AG04450 (cell line): ENCODE measurements around the gene CTBP1. TPM values are rescaled to one million over a fixed set of nuclear protein-coding genes. Genes with fewer than 3 reads are reported as not detected.
"Not testable (repeated sequence)": the region's sequence is repeated elsewhere in the genome, so short reads cannot be mapped to it uniquely, and the experiment has no call there.

Source experiments
- CTCF ChIA-PET: fragments of 300-600, 350-600 bp; formaldehyde crosslinking; extraction: SDS; loops from one replicate; lab custom pipeline; 2022; ENCODE audit warnings: antibody characterized with exemption, inconsistent platforms; lab: Charles Lee
- POLR2A ChIA-PET: fragments of 350-600 bp; formaldehyde crosslinking; extraction: SDS; loops from one replicate; lab custom pipeline; 2021; ENCODE audit warnings: antibody characterized with exemption, inconsistent platforms; lab: Yijun Ruan, JAX
- DNase-seq: peaks from one replicate; pipeline ENCODE4 v3.0.0-alpha.2; 2011; ENCODE audit warnings: low read depth, low spot score
- H3K27ac ChIP-seq: one replicate; pipeline ENCODE4 v1.5.1; 2012; ENCODE audit warnings: low read depth, low read length, control low read depth
- H3K27me3 ChIP-seq: one replicate; pipeline ENCODE4 v1.6.0; 2012; ENCODE audit warnings: low read length; ENCODE audit not compliant: control insufficient read depth, insufficient read depth
- H3K4me3 ChIP-seq: 2 replicates; pipeline ENCODE4 v1.5.1; 2011; ENCODE audit warnings: mild to moderate bottlenecking, low read depth, low read length, control low read depth
- H3K9me3 ChIP-seq: 2 replicates; pipeline ENCODE4 v1.5.1; 2012; ENCODE audit warnings: low read length; ENCODE audit not compliant: control insufficient read depth, insufficient read depth
- CTCF ChIP-seq: IDR thresholded peaks from 2 replicates; pipeline ENCODE4 v1.5.1; 2011; ENCODE audit warnings: low read depth, low read length, control low read depth, inconsistent platforms
- polyA plus RNA-seq: library from polyadenylated mRNA; depleted of rRNA; stranded (reverse); fragments of >200 nt; gene quantifications from 2 replicates; pipeline ENCODE4 v1.2.3, GENCODE V29; 2011

Gene CTBP1
- polyA plus RNA-seq, 1 experiment = 72.6 TPM

GRCh38 chr4:1237981-1238675, 10.8 kb downstream of the CTBP1 start:
- no peak for DNase-seq
- TF ChIP-seq CTCF = no peak
- peaks cover 5% of the 10 kb centered on the region; the same call in 1 of the 2 replicates for H3K9me3 ChIP-seq
- no peak overlapping the region for H3K27ac ChIP-seq
- ChIA-PET POLR2A (no interaction called here), CTCF (interaction anchor here (0.9 kb wide), 1 partner anchor 71 kb away, joined by 3 read pairs; no protein-coding TSS in a partner anchor)
- no peaks in the 10 kb centered on the region for H3K27me3 ChIP-seq
- H3K4me3 ChIP-seq = no peak overlapping the region

GRCh38 chr4:1237261-1237660, 11.7 kb downstream of the CTBP1 start:
- CTCF ChIA-PET, H3K4me3 ChIP-seq, H3K27ac ChIP-seq, H3K9me3 ChIP-seq, H3K27me3 ChIP-seq, POLR2A ChIA-PET, DNase-seq: not testable (repeated sequence)

- CTCF ChIA-PET, H3K9me3 ChIP-seq, H3K4me3 ChIP-seq, H3K27me3 ChIP-seq, DNase-seq, H3K27ac ChIP-seq, POLR2A ChIA-PET: not testable (repeated sequence)
Measured at GRCh38 chr4:1236836-1237235, 12.1 kb downstream of the CTBP1 start.

GRCh38 chr4:1236103-1236641, 12.8 kb downstream of the CTBP1 start:
- ChIA-PET POLR2A (no interaction called here), CTCF (no interaction called here)
- H3K27me3 ChIP-seq = no peaks in the 10 kb centered on the region
- no peak for DNase-seq
- peaks cover 5% of the 10 kb centered on the region; the same call in 1 of the 2 replicates for H3K9me3 ChIP-seq
- TF ChIP-seq CTCF = no peak
- H3K27ac ChIP-seq = no peak overlapping the region
- H3K4me3 ChIP-seq = no peak overlapping the region

- DNase-seq = no peak
- TF ChIP-seq CTCF = no peak
- H3K9me3 ChIP-seq = peaks cover 10% of the 10 kb centered on the region; the same call in 1 of the 2 replicates
- H3K27ac ChIP-seq = no peak overlapping the region
- no peak overlapping the region for H3K4me3 ChIP-seq
- ChIA-PET POLR2A (no interaction called here), CTCF (no interaction called here)
- H3K27me3 ChIP-seq = no peaks in the 10 kb centered on the region
Measured at GRCh38 chr4:1235381-1236102, 13.4 kb downstream of the CTBP1 start.
